A549 treated with AZD2906 at 1 μM for 4 hours (cell line): ENCODE measurements around the gene RPS2. TPM values are rescaled to one million over a fixed set of nuclear protein-coding genes. Genes with fewer than 3 reads are reported as not detected.

Experiments used
- total RNA-seq: library from RNA; stranded (reverse); fragments of 200-300 nt; extraction: Qiagen RNA extraction; gene quantifications from 5 replicates; pipeline ENCODE4 v1.2.3, GENCODE V29; 2022

RPS2 gene
- 3,695 to 5,624 TPM (median 5,467 TPM) in 5 replicates for total RNA-seq

DNA sequence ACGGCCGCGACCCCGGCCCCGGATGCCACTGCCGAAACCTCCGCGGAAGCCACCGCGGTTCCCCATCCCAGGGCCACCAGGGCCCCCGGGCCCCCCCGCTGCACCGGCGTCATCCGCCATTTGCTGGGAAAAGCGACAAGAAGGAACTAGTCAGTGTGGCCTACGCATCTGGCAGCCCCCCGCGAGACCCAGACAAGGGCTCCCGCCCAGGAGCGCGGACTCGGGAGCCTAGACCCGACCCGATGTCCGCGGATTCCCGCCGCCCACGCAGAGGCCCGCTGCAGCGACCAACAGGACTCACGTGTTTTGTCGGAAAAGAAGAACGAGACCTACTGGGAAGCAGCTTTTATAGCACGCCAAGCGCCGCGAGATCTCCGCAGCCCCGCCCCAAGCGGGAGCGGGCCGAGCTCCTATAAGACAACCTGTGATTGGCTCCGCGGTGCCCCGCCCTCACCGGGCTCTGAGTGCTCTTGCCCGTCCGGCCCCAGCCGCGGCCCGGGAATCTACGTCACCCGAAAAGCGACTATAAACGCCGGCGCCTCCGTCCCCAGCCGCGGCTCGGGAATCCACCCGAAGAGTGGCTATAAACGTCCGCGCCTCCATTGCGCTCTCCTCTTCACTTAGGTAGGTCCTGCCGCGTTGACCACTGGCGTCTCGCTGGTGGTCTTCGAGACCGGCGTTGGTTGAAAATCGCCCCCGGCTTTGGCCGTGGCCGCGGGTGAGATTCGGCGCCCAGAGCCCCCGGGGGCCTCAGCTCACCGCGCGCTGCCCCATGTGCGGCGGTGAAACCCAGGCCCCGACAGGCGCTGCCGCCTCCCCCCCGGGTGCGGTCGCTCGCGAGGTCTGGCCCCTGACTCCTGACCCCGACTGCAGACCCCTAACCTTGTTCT lies at the start of gene RPS2:
TSS of gene RPS2 (minus strand) at position 321 of the 890 bp plus-strand sequence. CDS start at position 120, 201 bp downstream.

DNA sequence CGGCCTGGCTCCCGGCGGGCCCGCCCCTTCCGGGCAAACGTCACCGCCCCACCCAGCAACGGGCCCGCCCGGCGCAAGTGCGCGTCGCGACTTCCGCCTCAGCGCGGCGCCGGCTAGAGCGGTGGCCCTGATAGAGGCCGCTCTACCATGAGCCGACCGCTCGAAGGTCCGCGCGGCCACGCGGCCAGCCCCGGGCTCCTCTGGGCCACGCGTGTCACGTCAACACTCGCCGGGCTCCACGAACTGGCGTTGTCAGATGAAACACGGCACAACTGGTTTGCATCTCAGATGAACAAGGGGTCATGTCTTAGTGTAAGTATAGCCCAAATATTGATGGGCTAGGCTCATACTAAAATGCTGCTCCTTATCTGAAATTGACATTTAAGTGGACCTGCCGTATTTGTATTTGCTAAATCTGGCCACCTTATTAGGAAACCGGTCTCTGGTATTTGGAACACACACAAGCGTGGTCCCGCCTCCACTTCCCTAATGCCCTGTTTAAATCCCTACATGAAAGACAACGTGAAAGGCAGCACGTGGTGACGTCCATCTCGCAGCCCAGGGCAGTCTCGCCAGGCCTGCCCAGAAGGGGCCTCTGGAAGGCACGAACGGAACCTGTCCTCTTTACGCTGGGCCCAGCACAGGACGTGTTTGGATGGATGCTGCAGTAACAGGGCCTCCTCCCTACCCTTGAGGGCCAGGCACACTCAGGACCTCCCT lies 45.3 kb upstream of the RPS2 start, which contains the start of gene ZNF598:
TSS of gene ZNF598 (minus strand) at position 31 of the 720 bp plus-strand sequence.

DNA sequence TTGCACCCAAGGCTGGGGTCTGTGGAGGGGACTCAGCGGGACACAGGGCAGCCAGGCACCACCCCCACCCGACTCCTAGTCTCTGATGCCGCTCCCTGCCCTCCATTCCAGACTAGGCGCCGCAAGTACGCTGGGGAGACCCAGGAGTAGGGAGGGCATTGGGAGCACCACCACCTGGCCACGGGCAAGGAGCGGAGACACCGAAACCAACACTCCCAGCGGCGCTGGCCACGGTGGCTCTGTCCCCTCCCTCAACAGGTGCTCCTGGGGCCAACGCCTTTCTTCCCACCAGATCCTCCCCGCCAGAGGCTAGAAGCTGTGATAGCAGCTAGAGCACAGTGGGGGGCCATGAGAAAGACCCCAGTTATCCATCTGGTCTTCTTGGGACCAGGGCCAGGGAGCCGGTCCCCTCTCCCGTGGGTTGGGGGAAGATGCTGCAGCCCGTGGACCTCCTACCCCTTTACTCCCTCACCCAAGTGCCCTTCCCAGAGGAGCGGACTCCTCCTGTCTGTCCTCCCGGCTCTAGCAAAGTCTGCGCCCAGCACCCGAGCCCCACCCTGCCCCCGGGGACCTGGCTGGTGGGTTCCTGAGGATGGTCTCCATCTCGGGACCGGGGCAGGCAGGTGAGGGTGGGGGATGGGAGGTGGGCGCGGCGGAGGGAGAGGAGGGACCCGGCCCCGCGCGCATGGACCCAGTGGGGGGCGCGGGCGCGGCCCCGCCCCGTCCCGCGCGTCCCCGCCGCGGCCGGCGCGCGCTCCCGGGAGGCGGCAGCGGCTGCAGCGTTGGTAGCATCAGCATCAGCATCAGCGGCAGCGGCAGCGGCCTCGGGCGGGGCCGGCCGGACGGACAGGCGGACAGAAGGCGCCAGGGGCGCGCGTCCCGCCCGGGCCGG lies 24.8 kb upstream of the RPS2 start, which contains the start of gene SYNGR3:
TSS of gene SYNGR3 (plus strand) at position 762 of the 892 bp plus-strand sequence. CDS start 133 bp downstream, outside the sequence.

DNA sequence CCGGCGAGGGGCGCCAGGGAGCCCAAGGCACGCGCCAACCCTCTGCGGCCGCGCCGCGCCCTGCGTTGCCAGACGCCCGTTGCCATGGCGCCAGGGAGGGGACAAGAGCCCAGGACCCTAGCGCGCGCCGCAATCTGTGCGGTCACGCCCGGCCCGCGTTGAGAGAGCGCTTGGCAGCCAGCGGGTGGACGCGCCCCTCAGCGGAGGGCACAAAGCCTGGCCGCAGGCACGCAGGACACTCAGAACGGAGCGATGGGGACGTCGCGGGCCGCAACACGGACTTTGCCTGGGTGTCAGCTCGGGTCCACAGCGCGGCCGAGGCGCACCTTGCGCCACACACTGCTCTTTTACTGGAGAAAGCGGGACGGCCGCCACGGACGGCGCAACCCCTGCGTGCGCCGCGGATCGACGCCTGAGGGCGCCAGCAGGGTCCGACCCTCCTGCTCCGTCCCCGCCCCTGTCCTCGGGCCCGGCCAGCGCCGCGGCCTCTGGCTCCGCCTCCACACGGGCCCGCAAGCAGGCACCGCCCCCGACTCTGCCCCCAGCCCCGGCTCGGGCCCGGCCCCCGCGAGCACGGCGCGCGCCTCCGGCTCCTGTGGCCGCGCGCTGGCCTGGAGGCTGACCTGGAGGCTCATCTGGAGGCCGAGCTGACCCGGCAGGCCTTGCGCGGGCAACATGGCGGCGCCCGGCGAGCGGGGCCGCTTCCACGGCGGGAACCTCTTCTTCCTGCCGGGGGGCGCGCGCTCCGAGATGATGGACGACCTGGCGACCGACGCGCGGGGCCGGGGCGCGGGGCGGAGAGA lies 19.1 kb upstream of the RPS2 start, which contains the start of gene GFER:
TSS of gene GFER (plus strand) at position 650 of the 803 bp plus-strand sequence. CDS start at position 676, 26 bp downstream.

DNA sequence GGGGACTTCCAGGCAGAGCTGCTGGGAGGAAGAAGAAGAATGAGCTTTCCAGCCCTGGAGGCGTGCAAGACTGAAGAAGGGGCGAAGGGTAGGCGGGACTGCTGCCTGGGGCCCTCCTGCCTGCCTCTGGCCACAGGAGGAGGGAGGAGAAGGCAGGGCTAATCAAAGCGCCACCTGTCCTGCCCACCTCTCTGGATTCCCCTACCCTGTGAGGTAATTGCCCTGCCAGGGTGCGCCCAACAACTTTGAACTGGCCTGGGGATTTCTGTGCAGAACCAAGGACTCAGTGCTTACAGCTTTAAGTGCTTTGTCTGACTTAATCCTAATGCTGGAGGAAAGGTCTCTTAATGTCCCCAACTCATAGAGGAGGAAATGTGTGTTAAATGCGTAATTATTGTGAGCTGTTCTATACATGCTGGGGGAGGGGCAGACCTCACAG lies 16.8 kb upstream of the RPS2 start, which contains the start of gene NOXO1:
TSS of gene NOXO1 (minus strand) at position 72 of the 439 bp plus-strand sequence. CDS start 290 bp downstream, outside the sequence.

DNA sequence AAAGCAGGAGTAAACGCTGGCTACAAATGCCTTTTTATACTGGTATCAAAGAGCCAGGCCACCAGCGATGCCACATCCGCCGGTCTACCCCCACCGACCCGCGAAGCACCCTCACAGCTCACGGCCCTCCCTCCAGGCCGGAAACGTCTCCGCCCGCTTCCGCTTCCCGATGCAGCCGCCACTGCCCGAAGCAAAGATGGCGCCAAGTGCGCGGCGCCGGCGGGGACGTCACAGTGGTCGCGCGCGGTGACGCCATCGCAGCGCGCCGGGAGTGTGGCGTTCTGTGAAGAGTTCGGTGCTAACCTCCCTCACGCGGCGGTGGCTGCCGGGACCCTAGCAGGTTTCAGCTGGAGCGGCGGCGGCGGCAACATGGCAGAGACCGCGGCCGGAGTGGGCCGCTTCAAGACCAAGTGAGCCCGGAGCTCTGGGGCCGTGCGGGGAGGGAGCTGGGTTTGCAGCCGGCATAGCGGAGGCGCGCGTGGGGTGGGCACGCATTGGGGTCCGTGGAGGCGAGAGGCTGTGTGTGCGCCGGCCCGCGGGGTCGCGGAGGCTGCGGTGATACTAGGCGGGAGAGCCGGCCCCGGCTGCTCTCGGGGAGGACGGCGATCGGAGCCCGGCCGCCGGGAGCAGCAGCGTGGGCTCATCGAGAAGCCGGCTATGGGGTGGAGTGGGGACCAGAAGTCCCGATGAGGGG lies 7.3 kb upstream of the RPS2 start, which contains the start of gene TBL3:
TSS of gene TBL3 (plus strand) at position 258 of the 694 bp plus-strand sequence. CDS start at position 370, 112 bp downstream.

DNA sequence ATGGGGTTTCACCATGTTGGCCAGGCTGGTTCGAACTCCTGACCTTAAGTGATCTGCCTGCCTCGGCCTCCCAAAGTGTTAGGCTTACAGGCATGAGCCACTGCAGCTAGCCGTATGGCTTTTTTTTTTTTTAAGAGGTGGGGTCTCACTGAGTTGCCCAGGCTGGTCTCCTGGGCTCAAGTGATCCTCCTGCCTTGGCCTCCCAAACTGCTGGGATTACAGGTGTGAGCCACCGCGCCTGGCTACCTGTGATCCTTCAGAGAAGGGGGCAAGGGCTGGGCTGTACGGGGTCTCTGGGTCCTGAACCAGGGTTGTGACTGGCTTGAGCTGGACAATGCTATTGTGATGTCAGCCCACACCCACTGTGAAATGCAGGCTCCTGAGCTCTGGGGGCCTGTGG lies 1.8 kb upstream of the RPS2 start, which contains the start of gene RNF151:
TSS of gene RNF151 (plus strand) at position 397 of the 400 bp plus-strand sequence. CDS start 26 bp downstream, outside the sequence.

DNA sequence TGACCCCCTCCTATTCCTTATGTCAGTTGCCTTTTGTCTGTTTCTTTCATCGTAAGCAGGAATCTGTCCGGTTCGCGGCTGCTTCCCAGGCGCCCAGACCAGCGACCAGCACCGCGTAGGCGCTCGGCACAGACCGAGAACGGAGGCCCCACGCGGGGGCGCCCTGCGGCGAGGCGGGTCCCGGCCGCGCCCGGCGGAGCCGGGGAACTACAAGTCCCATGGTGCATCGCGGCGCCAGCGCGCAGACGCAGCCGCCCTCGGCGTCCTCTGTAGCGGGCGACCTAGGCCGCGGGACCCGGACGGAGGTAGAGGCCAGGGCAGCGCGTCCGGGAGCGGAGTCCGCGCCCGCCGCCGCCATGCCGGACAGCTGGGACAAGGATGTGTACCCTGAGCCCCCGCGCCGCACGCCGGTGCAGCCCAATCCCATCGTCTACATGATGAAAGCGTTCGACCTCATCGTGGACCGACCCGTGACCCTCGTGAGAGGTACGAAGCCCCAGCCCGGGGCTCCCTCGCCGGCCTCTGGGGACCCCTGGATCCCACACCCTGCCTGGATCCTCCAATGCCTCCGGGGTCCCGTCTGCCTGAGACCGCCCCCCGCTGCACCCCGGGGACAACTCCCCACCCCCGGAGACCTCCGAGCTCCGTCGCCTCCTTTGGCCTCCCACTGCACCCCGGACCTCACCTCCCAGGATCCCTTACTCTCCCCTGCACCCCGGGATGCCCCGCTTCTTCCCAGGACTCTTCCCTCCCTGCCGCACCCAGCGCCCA lies 5.2 kb downstream of the RPS2 start, which contains the start of gene NDUFB10:
TSS of gene NDUFB10 (plus strand) at position 270 of the 771 bp plus-strand sequence. CDS start at position 357, 87 bp downstream.

DNA sequence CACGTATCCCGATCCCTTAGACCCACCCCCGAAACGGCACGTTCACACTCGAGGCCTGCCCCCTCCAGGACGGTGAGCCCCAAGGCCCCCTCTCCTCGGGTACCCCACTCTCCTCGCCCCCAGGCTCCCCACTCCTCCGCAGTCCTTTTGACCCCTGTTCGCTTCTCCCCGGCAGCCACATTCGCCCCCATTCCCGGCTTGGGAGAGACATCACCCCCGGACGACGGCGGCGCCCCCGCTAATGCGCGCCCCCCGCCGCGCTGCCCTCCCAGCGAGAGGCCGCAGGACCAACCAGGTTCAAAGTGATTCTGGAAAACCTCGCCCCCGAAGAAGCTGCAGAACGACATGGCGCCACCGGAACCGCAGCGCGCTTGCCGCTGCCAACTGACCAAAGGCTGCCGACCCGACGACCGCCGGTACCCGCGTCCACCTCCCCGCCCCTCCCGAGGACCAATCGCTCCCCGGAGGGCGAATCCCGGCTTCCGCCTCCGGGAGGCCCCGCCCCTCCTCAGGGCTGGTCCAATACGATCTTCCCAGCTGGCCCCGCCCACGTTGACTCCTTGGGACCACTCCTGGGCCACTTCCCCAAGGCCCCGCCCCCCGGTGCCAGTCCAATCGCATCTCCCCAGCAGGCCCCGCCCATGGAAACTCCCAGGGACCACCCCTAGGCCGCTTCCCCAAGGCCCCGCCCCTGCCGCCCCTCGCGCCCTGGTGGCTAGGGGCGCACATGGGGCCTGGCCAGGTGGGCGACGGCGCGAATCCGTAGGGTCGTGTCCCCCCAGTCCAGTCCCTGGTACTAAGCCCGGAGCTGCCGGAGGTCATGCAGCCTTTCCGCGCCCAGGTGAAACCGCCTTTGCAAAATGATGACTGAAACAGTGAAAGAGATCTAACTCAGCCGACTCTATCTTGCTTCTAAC lies 21.6 kb downstream of the RPS2 start, which contains the start of gene MSRB1:
TSS of gene MSRB1 (minus strand) at position 390 of the 917 bp plus-strand sequence. CDS start at position 347, 43 bp downstream.

DNA sequence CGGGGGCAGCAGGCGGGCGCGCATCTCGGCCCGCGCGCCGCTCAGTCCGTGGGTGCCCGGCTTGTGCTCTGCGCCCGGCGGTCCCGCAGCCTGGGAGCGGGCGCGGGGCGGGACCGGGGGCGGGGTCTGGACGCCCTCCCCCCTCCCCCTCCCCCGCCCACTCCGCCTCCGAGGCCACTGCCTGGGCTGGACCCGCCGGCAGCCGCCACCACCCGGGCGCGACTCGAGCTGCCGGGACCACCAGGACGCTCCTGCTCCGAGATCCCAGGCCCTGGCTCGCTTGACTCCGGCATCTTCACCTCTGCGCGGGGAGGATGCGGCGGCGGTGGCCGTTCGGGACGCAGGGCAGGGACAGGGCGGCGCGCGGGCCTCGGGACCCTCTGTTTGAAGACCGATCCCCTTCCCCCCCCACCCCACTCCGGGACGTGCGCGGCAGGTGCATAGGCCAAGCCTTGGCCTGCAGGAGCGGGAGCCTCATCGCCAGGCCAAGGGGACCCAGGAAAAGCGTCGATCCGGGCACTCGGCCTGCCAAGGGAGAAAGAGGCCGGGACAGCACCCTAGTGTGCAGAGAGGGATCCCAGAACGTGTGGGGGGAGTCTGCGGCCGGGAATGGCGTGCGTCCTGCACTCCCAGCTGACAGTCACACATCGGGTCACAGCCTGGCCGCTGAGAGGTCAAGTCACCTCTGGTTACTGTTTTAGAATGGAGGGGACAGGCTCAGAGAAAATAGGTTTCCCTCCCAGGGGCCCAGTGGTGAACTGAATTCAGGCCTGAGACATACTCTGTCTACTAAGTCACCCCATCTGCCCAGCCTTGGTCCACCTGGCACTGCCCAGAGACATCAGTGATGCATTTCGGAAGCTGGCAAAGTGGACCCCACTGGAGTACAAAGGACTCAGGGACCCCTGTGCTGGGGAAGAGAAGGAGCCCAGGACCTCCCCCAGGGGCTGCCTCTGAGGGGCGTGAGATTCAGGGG lies 46.0 kb downstream of the RPS2 start, which contains the start of gene HS3ST6:
TSS of gene HS3ST6 (minus strand) at position 65 of the 976 bp plus-strand sequence. CDS start 92 bp downstream, outside the sequence.

Other genes with a start within 250 kb of the RPS2 start
- gene NME3, start 193.3 kb downstream of the RPS2 start, total RNA-seq, result 27.8 to 65.4 TPM (median 62.1 TPM) in 5 replicates
- gene EME2, start 192.0 kb downstream of the RPS2 start, total RNA-seq, result 5.9 to 12.6 TPM (median 8.3 TPM) in 5 replicates
- 151 to 264 TPM (median 250 TPM) in 5 replicates for gene MRPS34, start 191.7 kb downstream of the RPS2 start, total RNA-seq
- gene SPSB3, start 182.3 kb downstream of the RPS2 start, total RNA-seq, result 19.3 to 30.3 TPM (median 29.5 TPM) in 5 replicates
- 60.7 to 88.7 TPM (median 83.0 TPM) in 5 replicates for gene NUBP2, start 181.9 kb downstream of the RPS2 start, total RNA-seq
- 0.03 to 0.18 TPM (median 0.06 TPM) in 4 of 5 replicates, not detected in the other for gene IGFALS, start 171.1 kb downstream of the RPS2 start, total RNA-seq
- gene HAGH, start 138.0 kb downstream of the RPS2 start, total RNA-seq, result 57.8 to 76.0 TPM (median 74.4 TPM) in 5 replicates
- 46.8 to 52.1 TPM (median 49.6 TPM) in 5 replicates for gene FAHD1, start 137.6 kb downstream of the RPS2 start, total RNA-seq
- 1.2 to 2.2 TPM (median 1.4 TPM) in 5 replicates for gene MEIOB, start 92.7 kb downstream of the RPS2 start, total RNA-seq
- 1.1 to 2.1 TPM (median 2.0 TPM) in 5 replicates for gene HS3ST6, start 46.4 kb downstream of the RPS2 start, total RNA-seq
- 32.5 to 43.0 TPM (median 42.2 TPM) in 5 replicates for gene MSRB1, start 21.6 kb downstream of the RPS2 start, total RNA-seq
- gene RPL3L, start 10.1 kb downstream of the RPS2 start, total RNA-seq, result 0.09 to 0.11 TPM (median 0.10 TPM) in 3 of 5 replicates, not detected in the others
- gene NDUFB10, start 5.3 kb downstream of the RPS2 start, total RNA-seq, result 247 to 295 TPM (median 252 TPM) in 5 replicates
- gene RNF151, start 2.0 kb upstream of the RPS2 start, total RNA-seq, result not detected in 5 replicates
- gene TBL3, start 7.2 kb upstream of the RPS2 start, total RNA-seq, result 31.6 to 41.2 TPM (median 38.0 TPM) in 5 replicates
- gene NOXO1, start 16.6 kb upstream of the RPS2 start, total RNA-seq, result 0.08 to 0.31 TPM (median 0.28 TPM) in 5 replicates
- gene GFER, start 19.4 kb upstream of the RPS2 start, total RNA-seq, result 23.0 to 44.4 TPM (median 40.1 TPM) in 5 replicates
- gene SYNGR3, start 25.1 kb upstream of the RPS2 start, total RNA-seq, result 5.0 to 9.3 TPM (median 8.2 TPM) in 5 replicates
- 47.7 to 63.8 TPM (median 61.2 TPM) in 5 replicates for gene ZNF598, start 45.0 kb upstream of the RPS2 start, total RNA-seq
- 0.65 to 1.4 TPM (median 0.88 TPM) in 5 replicates for gene NPW, start 55.0 kb upstream of the RPS2 start, total RNA-seq
- 45.2 to 69.1 TPM (median 66.9 TPM) in 5 replicates for gene NHERF2, start 62.1 kb upstream of the RPS2 start, total RNA-seq
- 36.2 to 51.1 TPM (median 47.9 TPM) in 5 replicates for gene NTHL1, start 83.0 kb upstream of the RPS2 start, total RNA-seq
- gene TSC2, start 83.2 kb upstream of the RPS2 start, total RNA-seq, result 32.0 to 40.6 TPM (median 34.1 TPM) in 5 replicates
- 34.4 to 54.4 TPM (median 49.3 TPM) in 5 replicates for gene PKD1, start 171.1 kb upstream of the RPS2 start, total RNA-seq
- 1.9 to 4.4 TPM (median 3.3 TPM) in 5 replicates for gene RAB26, start 183.8 kb upstream of the RPS2 start, total RNA-seq
- 39.0 to 55.8 TPM (median 49.7 TPM) in 5 replicates for gene TRAF7, start 191.0 kb upstream of the RPS2 start, total RNA-seq
- gene CASKIN1, start 231.8 kb upstream of the RPS2 start, total RNA-seq, result 0.23 to 1.00 TPM (median 0.47 TPM) in 5 replicates
- 39.9 to 53.2 TPM (median 51.0 TPM) in 5 replicates for gene MLST8, start 240.6 kb upstream of the RPS2 start, total RNA-seq
- 1.5 to 4.8 TPM (median 3.4 TPM) in 5 replicates for gene BRICD5, start 246.0 kb upstream of the RPS2 start, total RNA-seq